ENCODE data around the gene KRT5.

- TF ChIP-seq CTCF (conservative IDR thresholded peaks at IDR 0.05; ENCODE audit: low read length) (no peak), EZH2phosphoT487 (IDR thresholded peaks at IDR 0.05; ENCODE audit: borderline replicate concordance, low read depth, low read length) (no peak)
Observed at GRCh38 chr12:52564582-52564981, 44.4 kb upstream of the KRT5 start.
